ENCODE measurements around the gene LLCFC1. TPM values are rescaled to one million over a fixed set of nuclear protein-coding genes. Genes with fewer than 3 reads are reported as not detected.

LLCFC1 gene
- total and polyA plus RNA-seq, 4 experiments from 2014 or later: not detected

DNA sequence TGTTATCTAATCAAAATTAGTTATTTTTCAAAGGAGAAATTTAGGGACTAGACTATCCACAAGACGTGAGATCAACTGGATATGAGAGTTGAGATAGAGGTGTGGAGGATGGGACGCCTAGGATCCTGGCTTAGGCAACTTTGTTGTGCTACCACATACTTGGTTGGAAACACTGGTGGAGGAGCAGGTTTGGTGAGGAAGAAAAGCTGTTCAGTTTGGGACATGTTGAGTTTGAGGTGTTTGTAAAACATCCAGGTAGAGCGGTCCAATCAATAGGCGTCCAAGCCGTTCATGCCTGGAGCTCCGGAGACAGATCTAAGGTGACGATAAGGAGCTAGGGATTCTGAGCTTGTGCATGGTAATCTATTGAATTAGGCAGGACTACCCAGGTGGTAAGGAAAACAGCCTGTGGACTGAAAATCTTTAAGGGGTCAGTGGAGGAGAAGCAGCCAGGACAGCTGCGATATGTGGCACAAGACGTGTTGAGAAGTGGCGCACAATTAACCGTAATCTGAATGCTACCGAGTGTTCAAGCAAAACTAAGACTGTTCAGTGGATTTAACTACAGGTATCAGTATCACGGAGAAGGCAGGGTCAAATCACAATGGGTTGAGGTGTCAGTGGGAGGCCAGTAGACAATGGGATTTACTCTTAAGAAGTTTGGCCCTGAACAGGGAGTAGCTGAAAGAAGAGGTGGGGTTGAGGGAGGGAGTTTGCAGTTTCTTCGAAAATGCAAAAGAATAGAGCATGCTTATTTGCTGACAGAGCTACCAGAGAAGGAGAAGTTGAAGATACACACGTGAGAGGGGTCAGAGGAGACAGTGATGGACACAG, 37.6 kb upstream of the LLCFC1 start:
- Histone ChIP-seq H3K27me3 (ENCODE audit: insufficient read depth, low read length) (no peaks in the 10 kb centered on the region), H3K4me3 (ENCODE audit: low read length in 2 of 2) (no peak overlapping the region), H3K27ac (ENCODE audit: low read depth, low read length) (no peak overlapping the region), H3K4me1 (ENCODE audit: insufficient read depth, low read length) (no peaks in the 10 kb centered on the region), H3K9me3 (ENCODE audit: control insufficient read depth in 1 of 2, low read length in 2 of 2) (no peaks in the 10 kb centered on the region), H3K36me3 (ENCODE audit: insufficient read depth, low read length) (no peaks in the 10 kb centered on the region)
- no peaks in the 10 kb centered on the region for H3K36me3 Mint-ChIP-seq
- intact Hi-C loops (cut with micrococcal nuclease): no loop called here
- H3K27ac Mint-ChIP-seq: peak overlapping the region in 1 of 7 donors; percentile 53
- peaks cover 7 to 9% of the 10 kb centered on the region in 2 donors for H3K27me3 Mint-ChIP-seq
- no peaks in the 10 kb centered on the region for H3K4me1 Mint-ChIP-seq
- no peak for DNase-seq
- no peak overlapping the region for H3K4me3 Mint-ChIP-seq
- peaks cover 0 to 11% (median 2%) of the 10 kb centered on the region in 8 donors for H3K9me3 Mint-ChIP-seq
- POLR2A ChIA-PET (ENCODE audit: partially characterized antibody): no interaction called here
- CTCF ChIA-PET (ENCODE audit: partially characterized antibody): interaction anchor here (0.9 to 1.3 kb wide), 2 partner anchors 9 to 21 kb away, joined by 3 read pairs; no protein-coding TSS in a partner anchor

- Histone ChIP-seq H3K27ac (ENCODE audit: low read depth, low read length) (no peak overlapping the region), H3K9me3 (ENCODE audit: control insufficient read depth in 1 of 2, low read length in 2 of 2) (no peaks in the 10 kb centered on the region), H3K4me1 (ENCODE audit: insufficient read depth, low read length) (no peaks in the 10 kb centered on the region), H3K27me3 (ENCODE audit: insufficient read depth, low read length) (no peaks in the 10 kb centered on the region), H3K4me3 (ENCODE audit: low read length in 2 of 2) (no peak overlapping the region), H3K36me3 (ENCODE audit: insufficient read depth, low read length) (no peaks in the 10 kb centered on the region)
- no peaks in the 10 kb centered on the region for H3K36me3 Mint-ChIP-seq
- H3K9me3 Mint-ChIP-seq: peaks cover 0 to 11% (median 2%) of the 10 kb centered on the region in 8 donors
- H3K27ac Mint-ChIP-seq: no peak overlapping the region
- DNase-seq: no peak
- intact Hi-C loops (cut with micrococcal nuclease): no loop called here
- H3K4me3 Mint-ChIP-seq: no peak overlapping the region
- ChIA-PET POLR2A (ENCODE audit: partially characterized antibody) (no interaction called here), CTCF (ENCODE audit: partially characterized antibody) (no interaction called here)
- H3K4me1 Mint-ChIP-seq: no peaks in the 10 kb centered on the region
- H3K27me3 Mint-ChIP-seq: peaks cover 10 to 18% of the 10 kb centered on the region in 2 donors
Measured at GRCh38 chr7:142904128-142904527, 35.2 kb upstream of the LLCFC1 start.

- no peak overlapping the region for H3K4me3 ChIP-seq (ENCODE audit: low read length in 2 of 2)
- Mint-ChIP-seq H3K36me3 (no peaks in the 10 kb centered on the region), H3K4me3 (no peak overlapping the region), H3K4me1 (peaks cover 0 to 2% (median 0%) of the 10 kb centered on the region in 4 donors), H3K27me3 (peaks cover 14 to 19% of the 10 kb centered on the region in 2 donors), H3K9me3 (peaks cover 0 to 11% (median 2%) of the 10 kb centered on the region in 8 donors), H3K27ac (no peak overlapping the region)
- no peaks in the 10 kb centered on the region for H3K9me3 ChIP-seq (ENCODE audit: control insufficient read depth in 1 of 2, low read length in 2 of 2)
- CTCF ChIA-PET (ENCODE audit: partially characterized antibody): no interaction called here
- no peak overlapping the region for H3K27ac ChIP-seq (ENCODE audit: low read depth, low read length)
- no peaks in the 10 kb centered on the region for H3K36me3 ChIP-seq (ENCODE audit: insufficient read depth, low read length)
- POLR2A ChIA-PET (ENCODE audit: partially characterized antibody): no interaction called here
- H3K27me3 ChIP-seq (ENCODE audit: insufficient read depth, low read length): no peaks in the 10 kb centered on the region
- no peak for DNase-seq
- intact Hi-C loops (cut with micrococcal nuclease): no loop called here
- no peaks in the 10 kb centered on the region for H3K4me1 ChIP-seq (ENCODE audit: insufficient read depth, low read length)
Measured at GRCh38 chr7:142905759-142906158, 33.5 kb upstream of the LLCFC1 start.

- Histone ChIP-seq H3K4me1 (ENCODE audit: insufficient read depth, low read length) (no peaks in the 10 kb centered on the region), H3K4me3 (ENCODE audit: low read length in 2 of 2) (no peak overlapping the region), H3K27me3 (ENCODE audit: insufficient read depth, low read length) (no peaks in the 10 kb centered on the region), H3K27ac (ENCODE audit: low read depth, low read length) (no peak overlapping the region), H3K36me3 (ENCODE audit: insufficient read depth, low read length) (no peaks in the 10 kb centered on the region), H3K9me3 (ENCODE audit: control insufficient read depth in 1 of 2, low read length in 2 of 2) (no peaks in the 10 kb centered on the region)
- Mint-ChIP-seq H3K27me3 (peaks cover 13 to 25% of the 10 kb centered on the region in 2 donors), H3K27ac (no peak overlapping the region), H3K9me3 (peaks cover 0 to 11% (median 2%) of the 10 kb centered on the region in 8 donors), H3K36me3 (no peaks in the 10 kb centered on the region), H3K4me1 (peaks cover 0 to 2% (median 0%) of the 10 kb centered on the region in 4 donors), H3K4me3 (no peak overlapping the region)
- intact Hi-C loops (cut with micrococcal nuclease): no loop called here
- DNase-seq: no peak
- POLR2A ChIA-PET (ENCODE audit: partially characterized antibody): no interaction called here
- CTCF ChIA-PET (ENCODE audit: partially characterized antibody): no interaction called here
Measured at GRCh38 chr7:142906643-142907042, 32.6 kb upstream of the LLCFC1 start.

- no peak overlapping the region for H3K4me3 ChIP-seq (ENCODE audit: low read length in 2 of 2)
- H3K27ac Mint-ChIP-seq: no peak overlapping the region
- intact Hi-C loops (cut with micrococcal nuclease): no loop called here
- ChIA-PET CTCF (ENCODE audit: partially characterized antibody) (no interaction called here), POLR2A (ENCODE audit: partially characterized antibody) (no interaction called here)
- no peak overlapping the region for H3K27ac ChIP-seq (ENCODE audit: low read depth, low read length)
- peaks cover 0 to 11% (median 2%) of the 10 kb centered on the region in 8 donors for H3K9me3 Mint-ChIP-seq
- H3K9me3 ChIP-seq (ENCODE audit: control insufficient read depth in 1 of 2, low read length in 2 of 2): no peaks in the 10 kb centered on the region
- H3K4me3 Mint-ChIP-seq: no peak overlapping the region
- H3K36me3 Mint-ChIP-seq: no peaks in the 10 kb centered on the region
- H3K4me1 ChIP-seq (ENCODE audit: insufficient read depth, low read length): no peaks in the 10 kb centered on the region
- no peak for DNase-seq
- H3K4me1 Mint-ChIP-seq: peaks cover 0 to 2% (median 0%) of the 10 kb centered on the region in 4 donors
- no peaks in the 10 kb centered on the region for H3K27me3 ChIP-seq (ENCODE audit: insufficient read depth, low read length)
- no peaks in the 10 kb centered on the region for H3K36me3 ChIP-seq (ENCODE audit: insufficient read depth, low read length)
- peaks cover 17 to 27% of the 10 kb centered on the region in 2 donors for H3K27me3 Mint-ChIP-seq
Measured at GRCh38 chr7:142908290-142908689, 31.0 kb upstream of the LLCFC1 start.

DNA sequence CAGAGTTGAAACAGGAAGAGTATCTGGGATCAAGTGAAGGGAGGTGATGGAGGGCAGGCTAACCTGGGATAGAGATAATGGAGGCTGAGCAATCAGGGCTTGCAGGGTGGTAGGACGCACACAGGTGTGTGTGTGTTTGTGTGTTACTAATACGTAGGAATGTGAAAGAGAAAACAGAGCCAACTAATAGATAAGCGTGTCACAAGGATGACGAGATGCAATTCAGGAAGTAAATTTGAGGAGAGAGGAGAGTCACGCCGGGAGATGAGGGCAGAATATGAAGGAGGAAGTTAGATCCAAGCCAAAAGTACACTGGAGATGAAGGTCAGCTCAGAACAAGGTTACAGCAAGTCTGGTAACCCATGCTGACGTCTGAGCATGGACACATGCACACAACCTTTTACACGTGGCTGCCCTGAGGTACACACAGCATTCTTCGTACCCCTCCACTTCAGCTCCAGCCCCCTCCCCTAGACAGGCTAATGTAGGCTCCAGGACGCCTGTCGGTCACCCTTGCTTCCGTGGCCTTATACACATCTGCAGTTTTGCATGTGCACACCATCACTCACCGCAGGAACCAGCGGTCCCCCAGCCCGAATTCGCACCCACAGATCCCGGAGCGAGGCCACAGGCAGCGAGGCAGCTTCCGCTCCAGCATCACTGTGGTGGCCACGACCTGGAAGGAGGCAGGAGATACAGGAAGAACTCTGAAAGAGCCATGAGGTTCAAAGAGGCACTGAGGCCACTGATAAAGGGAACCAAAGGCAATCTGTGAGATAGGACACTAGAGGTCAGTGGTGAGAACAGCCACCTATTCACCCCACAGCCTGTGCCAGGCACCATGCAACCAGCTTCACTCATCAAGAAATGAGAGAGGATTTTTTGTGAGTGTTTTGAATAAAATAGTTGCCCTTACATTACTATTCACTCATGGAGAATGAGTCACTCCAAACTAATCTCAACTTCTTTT, 30.1 kb upstream of the LLCFC1 start:
- Histone ChIP-seq H3K4me1 (ENCODE audit: insufficient read depth, low read length) (no peaks in the 10 kb centered on the region), H3K36me3 (ENCODE audit: insufficient read depth, low read length) (no peaks in the 10 kb centered on the region), H3K27me3 (ENCODE audit: insufficient read depth, low read length) (no peaks in the 10 kb centered on the region), H3K27ac (ENCODE audit: low read depth, low read length) (no peak overlapping the region), H3K4me3 (ENCODE audit: low read length in 2 of 2) (no peak overlapping the region), H3K9me3 (ENCODE audit: control insufficient read depth in 1 of 2, low read length in 2 of 2) (no peaks in the 10 kb centered on the region)
- POLR2A ChIA-PET (ENCODE audit: partially characterized antibody): no interaction called here
- Mint-ChIP-seq H3K27ac (no peak overlapping the region), H3K36me3 (no peaks in the 10 kb centered on the region), H3K4me3 (no peak overlapping the region), H3K9me3 (peaks cover 0 to 8% (median 2%) of the 10 kb centered on the region in 8 donors), H3K27me3 (peaks cover 26 to 32% of the 10 kb centered on the region in 2 donors), H3K4me1 (peaks cover 0 to 2% (median 0%) of the 10 kb centered on the region in 4 donors)
- intact Hi-C loops (cut with micrococcal nuclease): no loop called here
- DNase-seq: no peak
- CTCF ChIA-PET (ENCODE audit: partially characterized antibody): interaction anchor here (0.9 to 1.4 kb wide), 4 partner anchors 8 to 93 kb away, joined by 3 read pairs; partner anchors contain the start of gene EPHB6

GRCh38 chr7:142910031-142910433, 29.3 kb upstream of the LLCFC1 start:
- H3K4me1 ChIP-seq (ENCODE audit: insufficient read depth, low read length): no peaks in the 10 kb centered on the region
- H3K36me3 ChIP-seq (ENCODE audit: insufficient read depth, low read length): no peaks in the 10 kb centered on the region
- H3K4me3 ChIP-seq (ENCODE audit: low read length in 2 of 2): no peak overlapping the region
- Mint-ChIP-seq H3K4me1 (peaks cover 0 to 2% (median 0%) of the 10 kb centered on the region in 4 donors), H3K27ac (no peak overlapping the region), H3K27me3 (peaks cover 30 to 35% of the 10 kb centered on the region in 2 donors), H3K36me3 (no peaks in the 10 kb centered on the region), H3K9me3 (peaks cover 0 to 4% (median 2%) of the 10 kb centered on the region in 8 donors), H3K4me3 (no peak overlapping the region)
- H3K27ac ChIP-seq (ENCODE audit: low read depth, low read length): no peak overlapping the region
- DNase-seq: no peak
- POLR2A ChIA-PET (ENCODE audit: partially characterized antibody): no interaction called here
- no peaks in the 10 kb centered on the region for H3K9me3 ChIP-seq (ENCODE audit: control insufficient read depth in 1 of 2, low read length in 2 of 2)
- intact Hi-C loops (cut with micrococcal nuclease): no loop called here
- H3K27me3 ChIP-seq (ENCODE audit: insufficient read depth, low read length): no peaks in the 10 kb centered on the region
- CTCF ChIA-PET (ENCODE audit: partially characterized antibody): interaction anchor here (0.9 to 1.4 kb wide), 4 partner anchors 8 to 92 kb away, joined by 3 read pairs; partner anchors contain the start of gene EPHB6

Measured in CD4-positive, alpha-beta memory T cell (primary cell).